ENCODE results near the gene C3.
"Not testable (repeated sequence)": the region's sequence is repeated elsewhere in the genome, so short reads cannot be mapped to it uniquely, and the experiment has no call there.

C3 gene

GRCh38 chr19:6674868-6675305 is 45.6 kb downstream of the C3 start:
- Histone ChIP-seq H2AFZ (ENCODE audit: low read depth) (peak overlapping the region; percentile 70), H3K4me2 (peak overlapping the region; percentile 70), H3K27ac (peak overlapping the region; percentile 46), H3K4me1 (ENCODE audit: low read depth, poor library complexity, severe bottlenecking) (peaks cover 19% of the 10 kb centered on the region), H3K9ac (peak overlapping the region; percentile 32; the same call in 1 of the 2 replicates), H3K4me3 (IDR thresholded peaks at IDR 0.05; ENCODE audit: insufficient read depth, low read depth, low read length) (no peak overlapping the region), H4K20me1 (ENCODE audit: insufficient read depth) (no peaks in the 10 kb centered on the region), H3K27me3 (ENCODE audit: insufficient read depth, low read depth) (no peaks in the 10 kb centered on the region), H3K79me2 (ENCODE audit: insufficient read depth, low read depth) (no peaks in the 10 kb centered on the region), H3K36me3 (ENCODE audit: insufficient read depth) (no peaks in the 10 kb centered on the region)
- TF ChIP-seq, protein P1, sequence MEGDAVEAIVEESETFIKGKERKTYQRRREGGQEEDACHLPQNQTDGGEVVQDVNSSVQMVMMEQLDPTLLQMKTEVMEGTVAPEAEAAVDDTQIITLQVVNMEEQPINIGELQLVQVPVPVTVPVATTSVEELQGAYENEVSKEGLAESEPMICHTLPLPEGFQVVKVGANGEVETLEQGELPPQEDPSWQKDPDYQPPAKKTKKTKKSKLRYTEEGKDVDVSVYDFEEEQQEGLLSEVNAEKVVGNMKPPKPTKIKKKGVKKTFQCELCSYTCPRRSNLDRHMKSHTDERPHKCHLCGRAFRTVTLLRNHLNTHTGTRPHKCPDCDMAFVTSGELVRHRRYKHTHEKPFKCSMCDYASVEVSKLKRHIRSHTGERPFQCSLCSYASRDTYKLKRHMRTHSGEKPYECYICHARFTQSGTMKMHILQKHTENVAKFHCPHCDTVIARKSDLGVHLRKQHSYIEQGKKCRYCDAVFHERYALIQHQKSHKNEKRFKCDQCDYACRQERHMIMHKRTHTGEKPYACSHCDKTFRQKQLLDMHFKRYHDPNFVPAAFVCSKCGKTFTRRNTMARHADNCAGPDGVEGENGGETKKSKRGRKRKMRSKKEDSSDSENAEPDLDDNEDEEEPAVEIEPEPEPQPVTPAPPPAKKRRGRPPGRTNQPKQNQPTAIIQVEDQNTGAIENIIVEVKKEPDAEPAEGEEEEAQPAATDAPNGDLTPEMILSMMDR (conservative IDR thresholded peaks at IDR 0.05; ENCODE audit: low read depth, low read length), result no peak

DNA sequence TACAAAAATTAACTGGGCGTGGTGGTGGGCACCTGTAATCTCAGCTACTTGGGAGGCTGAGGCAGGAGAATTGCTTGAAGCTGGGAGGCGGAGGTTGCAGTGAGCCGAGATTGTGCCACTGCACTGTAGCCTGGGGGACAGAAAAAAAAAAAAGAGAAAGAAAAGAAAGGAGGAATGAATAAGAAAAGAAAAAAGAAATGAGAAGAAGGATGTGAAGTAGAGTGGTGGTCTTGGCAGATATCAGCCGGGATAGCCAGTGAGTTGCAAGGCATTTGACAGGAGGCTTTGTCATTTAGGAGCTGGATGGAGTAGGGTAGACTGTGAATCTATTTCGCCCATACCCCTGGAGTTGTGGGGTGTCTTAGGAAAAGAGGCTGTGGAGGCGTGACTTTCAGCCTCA is 46.0 kb downstream of the C3 start:
- H3K9ac ChIP-seq, result peak overlapping the region; percentile 32; the same call in 1 of the 2 replicates
- not testable (repeated sequence) for H4K20me1 ChIP-seq (ENCODE audit: insufficient read depth); H3K36me3 ChIP-seq (ENCODE audit: insufficient read depth); H3K27me3 ChIP-seq (ENCODE audit: insufficient read depth, low read depth); H3K79me2 ChIP-seq (ENCODE audit: insufficient read depth, low read depth); H3K4me3 ChIP-seq (IDR thresholded peaks at IDR 0.05; ENCODE audit: insufficient read depth, low read depth, low read length)
- peak overlapping the region; percentile 70; the same call in 1 of the 2 replicates for H2AFZ ChIP-seq (ENCODE audit: low read depth)
- peaks cover 19% of the 10 kb centered on the region for H3K4me1 ChIP-seq (ENCODE audit: low read depth, poor library complexity, severe bottlenecking)
- peak overlapping the region; percentile 70 for H3K4me2 ChIP-seq
- H3K27ac ChIP-seq, result peak overlapping the region; percentile 46; the same call in 1 of the 2 replicates

DNA sequence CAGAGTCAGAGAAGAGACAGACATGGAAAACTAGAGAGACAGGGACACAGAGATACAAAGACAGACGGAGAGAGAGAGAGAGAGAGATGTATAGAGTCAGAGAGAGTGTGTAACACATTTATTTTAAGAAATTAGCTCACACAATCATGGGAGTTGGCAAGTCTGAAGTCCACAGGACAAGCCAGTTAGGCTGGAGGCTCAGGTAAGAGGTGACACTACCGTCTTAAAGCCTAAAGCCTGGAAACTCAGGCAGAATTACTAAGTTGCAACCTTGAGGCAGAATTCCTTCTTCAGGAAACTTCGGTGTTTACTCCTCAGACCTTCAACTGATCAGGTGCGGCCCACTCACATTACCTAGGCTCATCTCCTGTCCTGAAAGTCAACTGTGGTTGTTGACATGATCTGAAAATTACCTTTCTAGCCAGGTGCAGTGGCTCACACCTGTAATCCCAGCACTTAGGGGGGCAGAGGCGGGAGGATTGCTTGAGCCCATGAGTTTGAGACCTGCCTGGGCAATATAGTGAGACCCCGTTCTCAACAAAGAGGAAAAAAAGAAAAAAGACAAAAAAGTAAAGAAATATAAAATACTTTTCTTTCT is 47.7 kb downstream of the C3 start:
- Histone ChIP-seq H3K9ac (no peak overlapping the region), H3K4me3 (IDR thresholded peaks at IDR 0.05; ENCODE audit: insufficient read depth, low read depth, low read length) (no peak overlapping the region)
- TF ChIP-seq, protein P1 (conservative IDR thresholded peaks at IDR 0.05; ENCODE audit: low read depth, low read length), result no peak

GRCh38 chr19:6671960-6672359 is 48.5 kb downstream of the C3 start:
- H3K27me3 ChIP-seq (ENCODE audit: insufficient read depth, low read depth), result no peaks in the 10 kb centered on the region
- H3K36me3 ChIP-seq (ENCODE audit: insufficient read depth), result no peaks in the 10 kb centered on the region
- TF ChIP-seq, protein P1 (conservative IDR thresholded peaks at IDR 0.05; ENCODE audit: low read depth, low read length), result no peak
- H3K4me2 ChIP-seq, result no peak overlapping the region
- H3K4me3 ChIP-seq (IDR thresholded peaks at IDR 0.05; ENCODE audit: insufficient read depth, low read depth, low read length), result no peak overlapping the region
- H4K20me1 ChIP-seq (ENCODE audit: insufficient read depth), result no peaks in the 10 kb centered on the region
- no peak overlapping the region for H3K27ac ChIP-seq
- no peak overlapping the region for H3K9ac ChIP-seq
- no peak overlapping the region for H2AFZ ChIP-seq (ENCODE audit: low read depth)
- no peaks in the 10 kb centered on the region for H3K79me2 ChIP-seq (ENCODE audit: insufficient read depth, low read depth)
- peaks cover 19% of the 10 kb centered on the region for H3K4me1 ChIP-seq (ENCODE audit: low read depth, poor library complexity, severe bottlenecking)

More for the DNA sequence above, 47.7 kb downstream of the C3 start:
- Histone ChIP-seq H3K4me2 (no peak overlapping the region), H4K20me1 (ENCODE audit: insufficient read depth) (no peaks in the 10 kb centered on the region), H3K4me1 (ENCODE audit: low read depth, poor library complexity, severe bottlenecking) (peaks cover 19% of the 10 kb centered on the region), H3K79me2 (ENCODE audit: insufficient read depth, low read depth) (no peaks in the 10 kb centered on the region), H2AFZ (ENCODE audit: low read depth) (no peak overlapping the region), H3K27me3 (ENCODE audit: insufficient read depth, low read depth) (no peaks in the 10 kb centered on the region), H3K27ac (no peak overlapping the region), H3K36me3 (ENCODE audit: insufficient read depth) (no peaks in the 10 kb centered on the region)

DNA sequence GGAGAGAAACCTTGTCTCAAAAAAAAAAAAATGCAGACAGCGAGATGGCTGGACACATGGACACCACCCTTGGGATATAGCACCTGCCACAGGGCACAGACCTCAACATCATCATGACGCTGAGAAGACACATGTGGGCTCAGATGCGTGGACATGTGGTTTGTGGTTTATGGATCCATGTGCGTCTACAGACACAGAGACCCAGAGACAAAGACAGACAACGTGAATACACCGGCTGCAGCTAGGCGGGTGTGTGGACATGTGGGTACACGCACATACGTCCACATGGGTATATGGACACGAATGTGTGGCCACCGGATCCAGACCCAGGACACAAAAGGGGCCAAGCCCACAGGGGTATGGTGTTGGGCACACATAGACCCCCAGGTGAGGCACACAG is 51.8 kb downstream of the C3 start:
- Histone ChIP-seq H3K4me3 (IDR thresholded peaks at IDR 0.05; ENCODE audit: insufficient read depth, low read depth, low read length) (no peak overlapping the region), H3K36me3 (ENCODE audit: insufficient read depth) (no peaks in the 10 kb centered on the region), H4K20me1 (ENCODE audit: insufficient read depth) (no peaks in the 10 kb centered on the region), H3K4me2 (no peak overlapping the region), H3K9ac (no peak overlapping the region), H2AFZ (ENCODE audit: low read depth) (no peak overlapping the region), H3K4me1 (ENCODE audit: low read depth, poor library complexity, severe bottlenecking) (no peaks in the 10 kb centered on the region), H3K27ac (no peak overlapping the region), H3K79me2 (ENCODE audit: insufficient read depth, low read depth) (no peaks in the 10 kb centered on the region), H3K27me3 (ENCODE audit: insufficient read depth, low read depth) (no peaks in the 10 kb centered on the region)
- TF ChIP-seq, protein P1 (conservative IDR thresholded peaks at IDR 0.05; ENCODE audit: low read depth, low read length), result no peak
